Stimulated activated CD8-positive, alpha-beta memory T cell treated with anti-CD3 and anti-CD28 coated beads, Interleukin-15, amount 100 ng/mL, for 1 hour (primary cell): ENCODE measurements around the gene NAT8L.

ENCODE experiments used
- DNase-seq: peaks from one replicate; pipeline ENCODE4 v3.0.0-alpha.2; 2020; ENCODE audit warnings: low read depth

NAT8L gene

GRCh38 chr4:2064276-2064991, 5.3 kb downstream of the NAT8L start:
- no peak for DNase-seq

DNA sequence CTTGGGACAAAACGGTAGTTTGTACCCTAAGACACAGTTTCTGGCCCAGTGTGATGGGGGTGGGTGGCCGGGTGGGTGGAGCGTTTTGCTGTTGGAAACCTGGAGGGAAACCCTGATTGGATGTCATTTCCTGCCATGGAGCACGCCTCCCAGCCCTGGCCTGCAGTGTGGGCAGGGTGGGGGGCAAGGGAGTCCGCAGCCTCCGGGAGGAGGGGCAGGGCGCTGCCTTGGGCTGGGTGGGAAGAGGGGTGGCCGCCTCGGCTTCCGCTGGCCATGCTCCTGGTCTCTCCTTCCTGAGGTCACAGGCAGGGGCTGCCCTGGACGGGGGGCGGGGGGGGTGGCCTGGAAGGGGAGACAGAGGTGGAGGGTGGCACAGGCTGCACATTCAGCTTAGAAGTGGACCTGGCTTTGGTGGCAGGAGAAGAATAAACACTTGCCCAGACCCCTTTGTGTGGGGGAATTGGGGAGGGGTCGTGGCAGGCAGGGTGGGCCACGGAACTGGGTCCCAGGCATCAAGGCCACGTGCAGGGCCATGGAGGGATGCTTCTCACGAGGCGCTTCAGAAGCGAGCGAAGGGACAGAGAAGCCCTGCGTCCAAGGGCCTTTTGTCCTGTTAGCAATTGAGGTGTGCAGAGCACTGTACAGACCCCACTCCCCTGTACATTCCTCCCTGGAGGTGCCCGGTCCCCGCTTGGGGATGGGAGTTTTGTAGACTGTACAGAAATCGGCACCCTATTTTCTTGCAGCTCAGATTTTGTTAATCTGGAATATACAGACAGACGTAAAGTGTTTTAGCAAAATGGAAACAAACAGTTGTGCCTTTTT, 6.2 kb downstream of the NAT8L start:
- DNase-seq: no peak

DNA sequence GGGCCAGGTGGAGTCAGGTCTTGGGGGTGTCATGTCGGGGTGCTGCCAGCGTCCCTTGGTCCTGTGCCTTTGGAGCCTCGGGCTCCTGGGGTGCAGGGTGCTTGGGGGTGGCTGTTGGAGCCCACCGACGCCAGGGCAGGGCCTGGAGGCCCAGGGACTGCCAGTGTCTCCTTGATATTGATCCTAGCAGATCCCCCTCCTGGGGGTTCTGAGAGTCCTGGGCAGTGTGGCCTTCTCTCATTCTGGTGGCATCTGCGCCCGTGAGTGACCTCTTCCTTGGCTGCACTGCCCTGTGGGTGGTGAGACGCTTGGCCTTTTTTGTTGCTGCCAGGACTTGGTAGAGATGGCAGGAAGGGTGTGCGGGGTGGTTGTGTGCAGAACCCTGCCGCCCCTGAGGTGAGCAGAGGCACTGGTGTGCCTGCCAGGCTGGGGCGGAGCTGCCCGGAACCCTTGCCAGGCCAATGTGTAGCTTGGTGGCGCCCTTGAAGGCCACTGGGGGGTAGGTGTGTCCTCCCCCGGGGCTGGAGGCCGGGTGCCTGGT, 7.0 kb downstream of the NAT8L start:
- DNase-seq: no peak

DNA sequence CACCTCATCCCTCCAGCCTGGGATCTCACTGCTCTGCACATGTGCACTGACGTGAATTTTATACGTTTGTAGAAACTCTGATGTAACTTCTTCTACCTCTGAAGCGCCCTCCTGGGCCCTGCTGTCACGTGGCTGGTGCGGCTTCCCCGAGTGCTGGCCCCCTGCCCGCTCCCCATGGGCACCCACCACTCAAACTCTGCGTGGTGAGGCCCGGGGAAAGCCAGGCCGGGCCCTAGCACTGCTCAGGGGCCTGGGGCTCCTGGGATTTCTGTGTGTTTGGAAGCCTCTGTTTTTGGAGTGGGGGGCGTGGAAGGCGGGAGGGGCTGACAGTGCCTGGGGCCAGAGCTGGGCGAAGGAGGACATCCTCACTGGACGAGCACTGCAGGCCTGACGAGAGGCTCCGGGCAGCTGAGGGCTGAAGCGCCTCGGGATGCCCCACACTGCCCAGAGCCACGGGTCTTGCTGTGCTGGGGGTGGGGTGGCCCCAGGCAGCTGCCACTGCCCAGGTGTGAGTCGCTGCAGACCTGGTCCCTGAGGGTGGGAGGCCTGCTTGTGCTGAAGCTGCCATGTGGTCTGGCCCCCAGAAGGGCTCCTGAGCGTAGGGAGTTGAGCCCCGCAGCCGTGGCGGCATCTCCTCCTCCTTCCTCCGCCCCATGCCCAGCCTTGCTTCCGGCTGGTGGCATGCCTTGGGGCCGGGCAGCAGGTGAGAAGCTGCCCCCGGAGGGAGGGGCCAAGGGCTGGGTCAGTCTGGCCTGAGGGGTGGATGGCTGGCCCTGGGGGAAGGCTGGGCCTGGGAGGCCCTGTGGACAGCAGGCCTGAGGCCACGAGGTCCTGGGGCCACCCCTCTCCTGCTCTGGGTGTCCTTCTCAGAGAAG, 7.7 kb downstream of the NAT8L start:
- DNase-seq: no peak

- no peak for DNase-seq
These were observed 8.5 kb downstream of the NAT8L start for GRCh38 chr4:2067446-2068197.

DNA sequence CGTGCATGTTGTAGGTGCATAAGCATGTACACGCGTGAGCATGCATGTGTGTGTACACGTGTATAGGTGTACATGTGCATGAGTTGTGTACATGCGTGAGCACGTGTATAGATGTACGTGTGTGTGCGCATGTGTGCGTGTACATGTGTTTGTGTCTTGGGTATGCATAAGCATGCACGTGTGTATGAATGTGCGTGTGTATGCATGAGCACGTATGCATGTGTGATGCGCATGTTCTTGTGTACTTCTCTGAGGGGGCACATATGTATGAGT, 9.0 kb downstream of the NAT8L start:
- DNase-seq: no peak

- DNase-seq: no peak
These were observed 9.4 kb downstream of the NAT8L start for GRCh38 chr4:2068566-2068965.

DNA sequence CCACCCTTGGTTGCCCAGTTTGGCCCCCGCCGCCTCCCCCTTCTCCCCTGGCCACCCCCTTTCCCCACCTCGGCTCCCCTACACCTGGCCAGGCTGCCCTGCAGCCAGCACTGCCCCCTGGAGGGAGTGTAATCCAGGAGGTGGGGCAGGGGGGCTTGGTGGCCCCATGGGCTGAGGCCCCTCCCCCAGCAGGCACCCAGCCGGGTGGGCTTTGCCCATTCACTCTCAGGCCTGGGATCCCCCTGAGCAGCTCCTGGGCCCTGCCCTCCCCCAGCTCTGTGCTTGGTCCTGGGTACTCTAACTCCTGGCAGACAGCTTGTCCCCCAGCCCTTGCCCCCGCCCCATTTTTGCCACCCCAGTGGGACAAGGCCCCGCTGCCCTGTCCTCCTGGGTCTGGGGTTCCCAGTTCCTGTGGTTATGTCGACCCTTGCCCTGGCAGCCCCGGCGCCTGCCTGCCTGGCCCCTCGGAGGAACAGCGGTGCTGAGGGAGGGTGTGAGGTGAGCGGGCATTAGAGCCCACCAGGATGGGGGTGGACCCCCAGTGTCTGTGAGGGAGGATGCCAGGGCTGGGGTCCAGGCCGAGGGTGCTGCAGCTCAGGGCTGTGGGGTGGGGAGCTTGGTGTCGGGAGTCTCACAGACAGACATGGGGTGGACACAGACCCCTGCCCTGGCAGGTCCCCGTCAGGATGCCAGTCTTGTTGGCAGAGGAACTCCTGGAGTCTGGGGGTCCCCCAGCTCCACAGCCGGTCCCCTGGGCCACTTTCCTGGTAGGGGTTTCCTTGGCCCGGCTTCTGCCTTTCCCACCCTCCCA, 10.2 kb downstream of the NAT8L start:
- no peak for DNase-seq

DNA sequence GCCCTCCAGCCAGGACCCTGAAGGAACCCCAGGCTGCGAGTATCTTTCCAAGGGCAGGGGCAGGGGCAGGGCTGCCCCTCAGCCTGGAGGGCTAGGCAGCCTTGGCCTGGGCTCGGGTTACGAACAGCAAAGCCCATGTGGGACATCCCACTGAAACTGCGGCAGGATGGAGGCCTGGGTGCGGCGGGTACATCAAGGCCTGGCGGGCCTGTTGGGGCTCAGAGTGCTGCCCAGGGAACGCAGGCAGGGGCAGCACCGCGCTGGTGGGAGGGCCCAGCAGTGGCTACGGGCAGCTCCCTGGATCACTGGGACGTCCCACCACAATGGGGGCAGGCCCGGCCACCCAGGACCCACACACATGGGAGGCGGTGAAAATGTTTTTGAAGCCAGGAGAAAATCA, 10.9 kb downstream of the NAT8L start:
- no peak for DNase-seq

- no peak for DNase-seq
These were observed 11.5 kb downstream of the NAT8L start for GRCh38 chr4:2070421-2071251.

DNA sequence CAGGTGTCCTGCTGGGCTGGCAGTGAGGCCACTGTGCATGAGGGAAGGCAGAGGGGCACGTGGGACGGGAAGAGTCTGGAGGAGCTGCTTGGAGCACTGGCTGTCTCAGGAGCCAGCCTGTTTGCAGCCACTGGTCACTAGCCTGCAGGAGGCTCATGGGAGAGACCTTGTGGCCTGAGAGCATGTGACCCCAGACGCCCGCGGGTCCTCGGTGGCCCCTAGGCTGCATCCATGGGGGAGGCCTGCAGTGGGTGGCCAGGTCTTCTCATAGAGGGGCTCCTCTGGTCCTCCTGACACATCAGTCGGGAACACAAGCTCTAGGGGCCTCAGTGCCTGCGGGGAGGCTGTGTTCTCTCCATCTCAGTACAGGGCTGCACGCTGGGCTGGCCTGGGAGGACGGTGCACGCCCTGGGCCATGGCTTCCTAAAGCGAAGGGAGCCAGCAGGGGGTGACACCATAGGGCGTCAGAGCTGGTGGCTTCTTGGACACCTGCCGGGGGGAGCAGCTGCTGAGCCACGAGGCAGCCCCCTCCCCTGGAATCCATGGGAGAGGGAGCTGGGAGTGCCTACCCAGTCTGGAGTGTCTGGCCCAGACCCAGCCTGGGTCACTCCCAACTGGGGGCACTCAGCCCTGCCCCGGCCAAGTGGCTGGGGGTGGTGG, 12.3 kb downstream of the NAT8L start:
- no peak for DNase-seq

DNA sequence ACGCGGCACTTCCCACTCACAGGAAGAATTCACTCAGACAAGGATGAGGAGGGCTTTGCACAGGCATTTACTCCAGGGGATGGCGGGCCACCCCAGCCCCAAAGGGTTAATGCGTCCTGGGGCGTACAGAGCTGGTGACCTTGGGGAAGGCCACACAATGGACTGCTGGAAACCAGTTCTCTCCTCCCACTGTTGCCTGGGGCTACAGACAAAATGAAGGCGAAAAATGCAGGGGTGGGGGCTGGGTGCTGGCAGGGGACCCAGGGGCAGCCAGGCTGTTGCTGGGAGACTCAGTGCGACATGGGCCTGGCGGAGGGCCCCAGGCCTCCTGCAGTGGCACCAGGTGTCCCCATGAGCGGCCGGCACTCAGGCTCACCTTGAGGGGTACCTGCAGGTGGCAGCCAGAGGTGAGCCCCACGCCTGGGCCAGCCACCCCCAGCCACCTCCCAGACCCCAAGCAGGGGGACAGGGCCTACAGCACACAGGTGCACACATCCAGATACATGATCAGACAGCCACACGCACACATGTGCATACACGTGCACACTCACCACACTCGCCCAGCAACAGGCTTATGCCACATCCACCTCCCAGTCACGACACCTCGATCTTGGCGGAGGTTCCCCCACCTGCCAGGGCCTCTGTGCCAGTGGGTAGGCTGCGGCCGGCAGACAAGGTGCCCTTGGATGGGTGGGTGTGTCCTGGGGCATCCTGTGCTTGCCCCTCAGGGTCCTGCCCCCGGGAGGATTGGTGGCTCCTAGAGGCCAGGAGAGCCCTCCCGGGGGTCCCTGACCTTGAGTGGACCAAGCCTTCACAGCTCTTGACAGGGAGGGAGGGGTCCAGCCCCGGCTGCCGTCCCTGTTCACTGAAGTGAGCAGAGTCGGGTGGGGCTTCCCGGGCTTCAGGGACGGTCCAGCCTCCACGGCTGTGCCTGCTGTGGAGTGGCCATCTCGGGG, 13.1 kb downstream of the NAT8L start:
- no peak for DNase-seq

GRCh38 chr4:2072971-2073807, 14.1 kb downstream of the NAT8L start:
- no peak for DNase-seq

DNA sequence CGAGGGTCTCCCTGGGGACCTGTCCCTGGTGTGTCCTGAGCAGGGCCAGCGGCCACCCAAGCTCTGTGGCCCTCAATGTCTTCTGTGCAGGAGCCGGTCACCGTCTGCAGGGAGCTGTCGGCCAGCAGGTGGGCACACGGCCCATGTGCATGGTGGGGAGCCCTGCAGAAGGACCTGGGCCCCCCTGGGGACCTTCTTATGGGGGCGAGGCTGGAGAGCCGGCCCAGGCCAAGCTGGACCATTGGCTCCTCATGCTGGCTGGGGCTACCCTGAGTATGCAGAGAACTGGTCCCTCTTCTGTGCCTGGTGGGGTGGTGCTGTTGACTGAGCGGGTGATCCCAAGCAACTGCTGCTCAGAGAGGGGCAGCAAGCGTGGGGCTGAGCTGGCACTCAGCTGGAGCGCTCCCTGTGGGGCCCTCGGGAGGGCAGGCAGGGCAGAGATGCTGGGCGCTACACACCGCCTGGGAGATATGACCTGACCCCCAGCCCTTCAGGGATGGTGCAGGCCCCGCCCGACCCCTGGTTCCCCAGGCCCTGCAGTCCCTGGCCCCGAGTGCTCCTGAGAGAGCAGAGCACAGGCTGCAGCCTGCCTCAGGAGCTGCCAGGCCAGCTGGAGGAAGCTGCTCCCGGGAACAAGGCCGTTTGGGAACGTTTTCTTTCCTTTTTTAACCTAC, 14.8 kb downstream of the NAT8L start:
- DNase-seq: no peak

- no peak for DNase-seq
These were observed 15.5 kb downstream of the NAT8L start for GRCh38 chr4:2074588-2074987.

DNA sequence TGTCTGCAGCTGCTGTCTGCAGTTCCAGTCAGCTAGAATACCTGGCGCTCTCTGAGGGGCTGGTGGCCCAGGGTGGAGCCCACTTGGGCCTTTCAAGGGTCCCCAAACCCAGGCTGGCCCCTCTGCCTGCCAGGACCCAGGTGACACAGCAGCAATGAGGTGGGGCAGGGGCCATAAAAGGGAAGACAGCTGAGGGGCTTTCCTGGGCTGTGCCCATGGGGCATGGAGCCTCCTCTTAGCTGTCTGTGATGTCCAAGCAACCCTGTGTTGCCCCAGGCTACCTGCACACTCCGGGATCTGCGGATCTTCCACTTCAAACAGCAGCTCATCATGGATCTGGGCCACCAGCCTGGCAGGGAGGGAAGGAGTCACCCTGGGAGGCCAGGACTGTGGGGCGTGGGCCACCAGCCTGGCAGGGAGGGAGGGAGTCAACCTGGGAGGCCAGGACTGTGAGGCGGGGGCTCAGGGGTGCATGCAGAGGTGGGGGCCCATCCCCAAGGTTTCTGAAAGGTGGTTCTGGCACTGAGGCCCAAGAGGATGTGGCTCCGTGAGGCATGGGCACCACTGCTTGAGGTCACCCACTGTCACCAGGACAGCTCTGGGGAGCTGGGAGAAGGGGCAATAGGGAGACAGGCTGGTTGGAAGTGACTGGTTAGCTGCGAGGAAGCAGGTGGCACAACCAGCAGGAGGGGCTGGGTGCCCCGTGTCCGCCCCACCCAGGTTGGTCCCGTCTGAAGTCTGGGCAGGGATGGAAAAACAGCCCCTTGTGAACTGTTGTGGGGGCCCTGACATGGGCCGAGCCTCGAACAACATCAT, 16.3 kb downstream of the NAT8L start:
- DNase-seq: no peak
